GM19035 (cell line): Measurements from ENCODE around the gene VPS33B.
"Not testable (repeated sequence)": the region's sequence is repeated elsewhere in the genome, so short reads cannot be mapped to it uniquely, and the experiment has no call there.

Experiments
- ATAC-seq: cut with Tn5 transposase; IDR thresholded peaks from one replicate; pipeline ENCODE4 v1.9.1; 2021; ENCODE audit not compliant: unreplicated experiment

VPS33B gene

DNA sequence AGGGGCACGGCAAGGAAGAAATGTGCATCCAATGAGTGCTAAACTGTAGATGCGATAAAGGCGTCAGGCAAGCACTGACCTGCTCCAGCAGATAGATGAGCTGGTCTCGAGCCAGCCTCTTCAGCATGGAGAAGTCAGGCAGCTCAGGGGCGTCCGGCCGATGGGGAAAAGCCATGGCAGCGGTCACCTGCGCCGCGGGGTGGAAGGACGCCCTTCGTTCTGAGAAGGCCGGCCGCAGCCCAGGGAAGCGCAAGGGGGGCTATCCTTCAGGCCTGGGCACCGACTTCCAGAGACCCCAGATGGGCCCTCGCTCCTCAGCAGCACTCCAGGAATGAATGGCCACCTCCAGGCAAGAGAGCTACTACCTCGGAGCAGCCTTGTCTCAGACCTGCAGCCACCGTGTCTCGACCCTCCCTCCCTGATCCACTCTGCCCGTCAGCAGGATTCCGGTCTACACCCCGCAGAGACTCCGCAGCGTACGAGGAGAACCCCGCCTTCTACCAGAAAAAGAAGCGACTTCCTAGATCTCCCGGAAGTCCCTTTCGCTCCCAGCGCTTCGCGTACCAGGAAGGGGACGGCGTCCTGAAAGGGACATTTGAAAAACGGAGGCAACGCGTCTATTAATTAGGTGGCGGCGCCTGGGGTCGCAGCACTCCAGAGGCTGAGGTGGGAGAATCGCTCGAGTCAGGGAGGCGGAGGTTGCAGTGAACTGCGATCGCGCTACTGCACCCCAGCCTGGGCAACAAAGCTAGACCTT, at the start of gene VPS33B:
Gene VPS33B, minus strand, starts transcription at position 520 of the 757 bp plus-strand sequence. Its CDS starts 345 bp downstream, at position 175.
- peak; percentile 65 for ATAC-seq

- ATAC-seq: no peak
Observed at GRCh38 chr15:91072161-91072560, 49.8 kb upstream of the VPS33B start.

GRCh38 chr15:91070872-91071271, 48.5 kb upstream of the VPS33B start:
- ATAC-seq: no peak

- ATAC-seq: no peak
Observed at GRCh38 chr15:91068966-91069365, 46.6 kb upstream of the VPS33B start.

DNA sequence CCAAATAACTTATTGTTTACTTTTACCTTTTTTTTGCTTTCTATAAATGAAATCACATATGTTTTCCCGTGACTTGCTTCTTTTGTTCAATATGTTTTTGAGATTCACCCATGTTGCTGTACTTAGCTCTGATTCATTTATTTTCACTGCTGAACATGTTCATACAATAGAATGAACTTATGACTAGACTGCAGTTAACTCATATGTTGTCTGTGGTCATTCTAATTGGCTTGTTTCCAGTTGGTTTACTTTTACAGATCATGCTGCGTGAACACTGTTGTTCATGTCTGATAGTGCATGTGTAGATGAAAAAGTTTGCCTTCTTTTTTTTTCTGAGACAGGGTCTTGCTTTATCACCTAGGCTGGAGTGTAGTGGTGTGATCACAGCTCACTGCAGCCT, 46.0 kb upstream of the VPS33B start:
- ATAC-seq: no peak

DNA sequence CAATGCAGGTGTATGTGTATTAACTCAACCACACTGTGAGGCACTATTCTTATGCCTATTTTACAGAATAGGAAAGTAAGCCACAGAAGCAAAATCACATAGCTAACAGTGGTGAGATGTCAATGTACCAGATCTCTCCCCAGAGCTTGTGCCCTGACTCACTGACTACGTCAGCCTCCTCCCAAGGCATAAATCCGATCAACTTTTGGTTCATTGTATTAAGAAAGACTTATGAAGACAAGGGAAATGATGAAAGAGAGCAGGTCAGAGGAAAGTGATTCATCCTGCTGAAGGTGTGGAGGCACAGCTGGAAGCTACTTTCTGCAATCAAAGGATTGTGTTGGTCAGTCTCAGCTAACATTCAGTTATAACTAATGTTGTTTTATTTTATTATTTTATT, 44.6 kb upstream of the VPS33B start:
- ATAC-seq: no peak

DNA sequence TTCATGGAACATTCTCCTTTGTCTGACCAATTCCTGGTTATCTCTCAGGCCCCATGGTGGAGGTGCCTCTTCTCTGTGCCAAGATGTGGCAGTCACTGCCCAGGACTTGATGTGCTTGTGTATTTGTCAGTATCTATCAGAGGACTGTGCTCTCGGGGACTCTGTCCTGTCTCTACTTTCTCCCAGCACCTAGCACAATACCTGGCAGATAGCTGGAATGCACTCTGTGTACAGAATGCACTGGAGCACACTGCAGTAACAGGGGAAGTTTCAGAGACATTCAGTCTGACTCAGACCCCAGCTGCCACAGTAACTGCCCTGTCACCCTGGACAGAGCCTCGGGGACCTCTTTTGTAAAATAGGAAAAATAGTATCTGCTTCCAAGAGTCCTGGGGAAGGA, 43.1 kb upstream of the VPS33B start:
- no peak for ATAC-seq

- no peak for ATAC-seq
Observed at GRCh38 chr15:91061997-91062396, 39.6 kb upstream of the VPS33B start.

DNA sequence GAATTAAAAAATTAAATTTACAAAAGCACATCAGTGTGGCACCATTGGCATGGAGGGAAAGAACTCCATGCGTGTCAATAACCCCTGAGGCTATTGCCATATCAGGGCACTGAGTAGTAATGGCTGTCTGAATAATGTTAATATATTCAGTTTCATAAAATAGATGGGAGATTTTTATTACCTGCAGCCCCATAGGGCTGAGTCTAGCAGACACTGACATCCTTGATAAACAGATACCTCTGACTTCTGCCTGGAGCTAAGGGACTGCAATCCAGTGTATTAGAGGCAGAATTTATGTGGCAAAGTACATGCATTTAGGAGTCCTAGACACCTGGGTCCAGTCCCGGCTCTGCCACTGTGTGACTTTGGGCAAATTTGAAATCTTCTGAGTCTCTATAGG, 38.8 kb upstream of the VPS33B start:
- ATAC-seq: no peak

DNA sequence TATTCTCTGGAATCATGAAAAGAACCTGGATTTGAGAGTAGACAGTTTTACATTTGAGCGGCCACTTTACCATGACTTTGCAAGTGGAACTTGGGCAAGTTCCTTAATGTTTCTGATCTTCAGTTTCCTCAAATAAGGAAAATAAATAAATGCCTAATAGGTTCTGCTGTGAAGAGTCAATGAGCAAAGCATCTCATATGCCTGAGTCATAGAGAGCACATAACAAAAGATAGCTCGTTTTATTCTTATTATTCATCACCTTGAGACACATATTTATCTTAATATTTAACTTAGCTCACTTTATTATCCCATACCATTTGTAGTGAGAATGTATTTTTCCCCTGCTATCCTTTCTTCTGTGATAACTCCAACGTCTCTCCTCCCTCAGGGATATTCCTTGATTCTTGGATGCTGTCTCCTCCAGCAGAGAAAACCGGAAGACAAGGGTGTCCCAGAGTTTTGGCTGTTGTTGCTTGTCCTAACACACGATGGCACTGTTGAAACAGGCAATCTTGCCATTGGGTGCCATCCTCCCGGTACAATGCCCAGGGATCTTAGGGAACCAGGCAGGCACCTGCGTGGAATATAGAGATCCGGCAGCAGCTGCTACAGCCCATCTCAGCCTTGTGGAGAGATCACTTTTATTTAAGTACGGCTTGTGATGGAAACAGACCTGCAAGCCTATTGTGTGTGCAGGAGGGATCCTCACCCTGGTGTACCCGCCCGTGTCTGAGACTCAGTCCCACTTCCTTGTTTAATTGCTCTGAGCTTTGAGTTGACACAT, 33.3 kb upstream of the VPS33B start:
- no peak for ATAC-seq

DNA sequence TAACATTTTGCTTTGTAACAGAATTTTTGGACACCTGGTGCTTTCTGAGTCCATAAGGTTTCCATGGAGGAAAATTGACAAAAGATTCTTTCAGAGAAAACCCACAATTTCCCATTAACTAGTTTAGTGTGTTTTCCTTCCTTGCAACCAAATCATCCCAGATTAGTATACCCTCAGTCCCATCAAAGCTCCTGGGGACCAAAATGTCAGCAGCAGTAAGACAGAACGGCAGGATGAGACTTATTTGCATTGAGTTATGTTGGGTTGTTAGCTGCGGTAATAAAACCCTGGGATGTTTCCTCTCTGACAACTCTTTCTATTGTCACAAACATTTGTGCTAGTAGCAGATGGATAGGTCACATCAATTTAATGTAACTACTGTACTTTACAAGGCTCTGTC, 32.4 kb upstream of the VPS33B start:
- ATAC-seq: no peak

DNA sequence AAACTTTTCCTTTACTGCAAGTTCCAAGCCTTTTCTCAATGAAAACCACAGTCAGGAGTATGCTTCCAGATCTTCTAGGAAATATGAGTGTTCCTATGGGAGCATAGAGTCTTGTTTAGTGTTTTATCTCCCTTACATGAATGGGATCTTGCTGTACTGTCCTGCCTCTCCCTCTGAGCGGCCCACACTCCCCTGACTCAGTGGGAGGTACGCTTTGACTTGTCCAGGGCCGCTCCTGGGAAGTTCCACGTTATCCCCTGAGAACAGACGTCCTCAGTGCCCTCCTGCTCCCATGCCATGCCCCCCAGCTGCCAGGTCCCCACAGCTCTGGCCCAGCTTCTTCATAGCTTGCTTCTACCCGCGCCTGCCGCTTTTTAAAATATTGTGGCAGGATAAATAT, 28.9 kb upstream of the VPS33B start:
- no peak for ATAC-seq

DNA sequence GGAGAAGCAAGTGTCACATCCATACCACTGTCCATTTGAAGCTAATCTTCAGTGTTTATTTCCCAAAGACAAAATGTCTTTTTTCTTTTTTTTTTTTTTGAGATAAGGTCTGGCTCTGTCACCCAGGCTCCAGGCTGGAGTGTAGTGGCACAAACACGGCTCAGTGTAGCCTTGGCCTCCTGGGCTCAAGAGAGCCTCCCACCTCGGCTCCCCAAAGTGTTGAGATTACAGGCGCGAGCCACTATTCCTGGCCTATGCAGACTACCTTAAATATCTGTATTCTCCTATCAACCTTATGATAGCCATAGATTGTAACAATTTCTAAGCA, 27.7 kb upstream of the VPS33B start:
- peak; percentile 19 for ATAC-seq

GRCh38 chr15:91049378-91050127, 27.2 kb upstream of the VPS33B start:
- peak; percentile 81 for ATAC-seq

DNA sequence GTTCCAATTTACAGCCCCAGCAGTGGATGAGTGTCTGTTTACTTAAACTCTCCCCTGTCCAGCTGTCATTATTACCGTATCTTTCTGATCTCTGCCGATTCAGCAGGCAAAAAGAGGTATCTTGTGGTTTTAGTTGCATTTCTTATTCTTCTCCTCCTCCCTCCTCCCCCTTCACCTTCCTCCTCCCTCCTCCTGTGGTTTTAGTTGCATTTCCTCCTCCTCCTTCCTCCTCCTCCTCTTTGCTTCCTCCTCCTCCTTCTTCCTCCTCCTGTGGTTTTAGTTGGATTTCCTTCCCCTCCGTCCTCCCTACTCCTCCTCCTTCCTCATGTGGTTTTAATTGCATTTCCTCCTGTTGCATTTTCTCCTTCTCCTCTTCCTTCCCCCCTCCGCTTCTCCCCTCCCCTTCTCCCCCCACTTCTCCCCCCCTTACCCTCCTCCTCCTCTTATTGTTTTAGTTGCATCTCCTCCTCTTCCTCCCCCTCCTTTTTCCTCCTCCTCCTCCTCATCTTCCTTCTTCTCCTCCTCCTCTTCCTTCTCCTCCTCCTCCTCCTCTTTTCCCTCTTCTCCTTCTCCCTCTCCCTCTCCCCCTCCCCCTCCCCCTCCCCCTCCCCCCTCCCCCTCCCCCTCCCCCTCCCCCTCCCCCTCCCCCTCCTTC, 25.3 kb upstream of the VPS33B start:
- ATAC-seq: no peak

- not testable (repeated sequence) for ATAC-seq
Observed at GRCh38 chr15:91046056-91046455, 23.7 kb upstream of the VPS33B start.

GRCh38 chr15:91045065-91045464, 22.7 kb upstream of the VPS33B start:
- ATAC-seq: no peak

DNA sequence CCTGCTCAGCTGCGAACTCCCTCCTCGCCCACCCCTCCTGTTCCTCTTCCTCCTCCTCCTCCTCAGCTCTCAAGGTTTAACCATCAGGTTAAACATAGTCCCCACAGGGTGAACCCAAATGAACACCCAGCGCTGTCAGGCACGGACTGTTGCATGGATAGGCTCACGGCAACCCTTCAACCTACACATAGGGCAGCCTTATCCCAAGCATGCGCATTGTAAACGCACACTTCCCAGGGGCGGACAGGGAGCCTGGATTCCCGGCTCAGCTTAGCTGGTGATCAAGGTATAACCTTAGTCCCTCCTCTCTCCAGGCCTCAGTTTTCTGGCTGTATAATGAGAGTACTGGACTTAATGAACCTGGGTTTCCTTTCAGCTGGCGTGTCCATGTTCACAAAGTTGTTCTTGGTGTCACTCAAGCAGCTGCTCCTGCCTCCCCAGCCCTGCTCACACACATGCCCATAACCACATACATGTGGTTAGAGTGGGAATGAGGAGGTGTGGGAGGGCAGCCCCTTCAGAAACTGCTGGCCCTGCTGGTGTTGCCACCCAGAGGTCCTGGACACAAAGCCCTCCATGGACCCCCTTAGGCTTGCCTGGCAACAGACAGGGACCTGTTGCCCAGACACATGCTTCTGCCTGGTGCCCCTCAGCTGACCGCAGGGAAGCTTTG, 20.9 kb upstream of the VPS33B start:
- no peak for ATAC-seq

- no peak for ATAC-seq
Observed at GRCh38 chr15:91040856-91041255, 18.5 kb upstream of the VPS33B start.

DNA sequence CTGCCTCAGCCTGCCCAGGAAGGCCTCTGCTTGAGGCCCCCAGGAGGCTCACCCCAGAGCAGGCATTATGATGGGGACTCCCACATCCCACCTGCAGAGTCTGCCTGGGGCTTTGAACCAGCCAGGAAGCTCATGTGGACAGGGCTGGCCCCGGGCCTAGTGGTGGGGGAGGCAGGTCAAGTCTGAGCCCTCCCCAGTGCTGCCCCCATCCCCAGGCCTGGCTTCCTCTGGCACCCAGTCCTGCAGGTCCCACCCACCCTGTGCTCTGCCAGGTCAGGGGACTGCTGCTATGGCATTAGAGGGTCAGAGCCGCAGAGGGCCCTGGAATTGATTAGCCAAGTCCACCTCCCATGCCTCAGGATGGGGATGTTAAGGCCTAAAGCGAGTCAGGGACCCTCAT, 17.6 kb upstream of the VPS33B start:
- no peak for ATAC-seq
